Ureter (tissue), 1 donor: ENCODE data around the gene SLCO4A1. TPM values are rescaled to one million over a fixed set of nuclear protein-coding genes. Genes with fewer than 3 reads are reported as not detected.

Source experiments
- DNase-seq: peaks from one replicate; pipeline ENCODE4 v3.0.0-alpha.2; 2020; ENCODE audit warnings: low spot score
- total RNA-seq: library from RNA; stranded (reverse); gene quantifications from one replicate; pipeline ENCODE4 v1.2.4, GENCODE V29; 2023
- donor health status: DM: yes; HTN: yes; CAD: no.

The SLCO4A1 gene
- total RNA-seq, 1 donor from 2014 or later, result 33.2 TPM

- no peak for DNase-seq
Measured at GRCh38 chr20:62700261-62700930, 58.1 kb downstream of the SLCO4A1 start.

GRCh38 chr20:62701161-62702012, 59.1 kb downstream of the SLCO4A1 start:
- DNase-seq, result no peak

DNA sequence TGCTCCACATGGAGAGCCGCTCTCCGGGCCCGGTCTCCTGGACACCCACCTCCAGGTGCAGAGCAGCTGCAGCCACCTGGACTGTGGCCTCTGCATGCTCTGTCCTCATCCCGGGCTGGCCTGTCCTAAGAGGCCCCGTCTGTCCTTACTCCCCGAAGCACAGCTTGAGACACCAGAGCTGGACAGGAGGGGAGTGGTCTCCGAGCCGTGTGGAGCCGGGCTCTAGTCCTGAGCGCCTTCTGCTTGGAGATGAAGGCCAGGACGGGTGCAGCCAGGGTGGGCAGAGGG, 59.7 kb downstream of the SLCO4A1 start:
- DNase-seq, result no peak

GRCh38 chr20:62702895-62703852, 60.9 kb downstream of the SLCO4A1 start:
- DNase-seq, result no peak

DNA sequence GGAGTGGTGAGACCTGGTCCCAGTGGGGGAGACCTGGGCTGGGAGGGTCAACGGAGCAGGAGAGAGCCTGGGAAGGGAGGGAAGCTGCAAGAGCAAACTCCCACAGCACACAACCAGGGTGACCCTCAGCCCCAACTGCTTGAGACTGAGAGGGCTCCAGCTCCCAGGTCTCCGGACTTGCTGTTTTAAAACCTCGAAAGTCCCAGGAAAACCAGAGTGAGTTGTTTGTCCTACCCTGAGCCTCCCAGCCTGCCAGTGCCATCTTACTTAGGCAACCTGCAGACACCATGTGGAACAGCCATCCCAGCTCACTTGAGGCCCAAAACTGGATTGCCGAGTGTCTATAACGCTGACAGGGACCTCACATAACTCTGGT, 61.5 kb downstream of the SLCO4A1 start:
- DNase-seq, result no peak

DNA sequence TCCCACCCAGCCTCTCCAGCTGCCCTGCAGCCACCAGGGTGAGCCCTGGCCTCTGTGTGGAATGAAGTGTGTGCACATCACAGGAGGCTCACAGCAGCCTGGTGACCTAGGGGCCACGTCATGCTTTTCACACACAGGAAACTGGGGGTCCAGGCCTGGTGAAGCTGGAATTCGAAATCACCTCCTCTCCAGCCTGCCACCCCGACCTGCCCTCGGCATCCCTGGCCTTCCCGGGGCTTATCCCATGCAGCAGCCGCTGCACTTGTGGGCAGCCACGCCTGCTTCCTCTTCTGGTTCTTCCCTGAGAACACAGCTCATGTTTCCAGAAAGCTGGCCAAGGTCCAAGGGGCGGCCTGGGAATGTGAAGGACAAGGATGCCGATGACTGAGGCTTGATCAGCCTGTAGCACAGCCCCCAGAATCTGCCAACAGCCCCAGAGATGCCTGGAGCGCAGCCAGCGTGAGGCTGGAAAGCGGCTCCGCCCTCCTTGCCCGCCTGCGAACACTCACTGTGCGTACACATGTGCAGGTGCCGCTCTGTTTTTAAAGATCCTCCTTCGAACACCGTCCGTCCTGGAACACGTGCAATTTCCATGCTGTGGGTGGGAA, 62.1 kb downstream of the SLCO4A1 start:
- DNase-seq, result peak; percentile 74

GRCh38 chr20:62705627-62706026, 63.3 kb downstream of the SLCO4A1 start:
- DNase-seq, result no peak

DNA sequence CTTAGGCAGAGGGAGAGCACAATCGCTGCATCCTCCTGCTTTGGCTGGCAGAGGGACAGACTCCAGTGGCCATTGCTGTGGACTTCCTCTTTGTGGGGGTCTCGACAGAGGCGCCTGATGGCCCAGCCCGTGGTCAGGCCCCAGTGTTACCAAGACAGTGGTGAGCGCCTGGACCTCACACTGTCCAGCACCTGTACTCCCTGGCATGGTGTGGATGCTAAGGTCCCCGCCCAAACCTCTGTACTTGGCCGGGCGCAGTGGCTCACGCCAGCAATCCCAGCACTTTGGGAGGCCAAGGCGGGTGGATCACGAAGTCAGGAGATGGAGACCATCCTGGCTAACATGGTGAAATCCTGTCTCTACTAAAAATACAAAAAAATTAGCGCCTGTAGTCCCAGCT, 64.0 kb downstream of the SLCO4A1 start:
- DNase-seq, result no peak

DNA sequence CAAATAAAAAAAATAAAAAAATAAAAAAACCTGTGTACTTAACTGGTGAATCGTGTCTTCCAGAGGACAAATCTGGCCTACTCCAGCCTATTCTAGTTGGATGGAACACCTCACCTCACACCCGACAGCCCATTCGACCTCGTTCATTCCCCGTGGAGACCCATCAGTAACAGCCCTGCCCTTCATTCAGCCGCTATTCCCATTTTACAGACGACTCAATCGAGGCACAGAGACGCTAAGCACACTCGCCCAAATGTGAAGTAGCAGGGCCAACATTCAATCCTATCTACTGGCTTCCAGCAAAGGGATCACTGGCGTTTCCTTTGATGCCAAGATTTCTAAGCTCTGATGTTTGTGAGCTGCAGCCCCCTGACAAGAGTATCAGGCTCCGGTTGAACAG, 64.6 kb downstream of the SLCO4A1 start:
- DNase-seq, result no peak

- DNase-seq, result no peak
Measured at GRCh38 chr20:62707276-62707920, 65.1 kb downstream of the SLCO4A1 start.

DNA sequence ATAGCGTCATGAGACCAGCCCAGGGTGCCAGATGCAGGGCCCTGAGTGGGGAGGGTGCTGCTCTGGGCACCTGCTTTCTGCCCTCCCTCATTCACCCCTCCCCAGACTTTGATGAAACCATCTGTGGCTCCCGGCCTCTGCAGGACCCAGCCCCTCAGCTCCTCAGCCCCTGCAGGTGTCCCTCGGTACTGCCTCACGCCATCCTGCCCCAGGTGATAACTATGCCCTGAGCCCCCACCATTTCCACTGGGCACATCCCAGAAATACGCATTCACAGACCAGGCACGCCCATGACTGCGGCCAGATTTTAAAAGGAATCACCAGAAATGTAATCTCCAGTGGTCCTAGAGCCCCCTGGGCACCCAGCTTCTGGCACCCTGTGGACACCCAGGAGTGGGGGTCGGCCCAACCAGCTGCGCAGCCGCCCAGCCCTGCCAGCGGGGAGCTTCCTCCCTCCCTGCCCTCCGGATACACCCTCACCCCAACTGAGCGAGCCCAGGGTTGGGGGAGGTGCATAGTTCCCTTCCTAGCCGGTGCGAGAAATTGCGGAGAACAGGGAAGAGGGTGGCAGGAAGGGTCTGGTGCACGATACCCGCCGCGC, 65.7 kb downstream of the SLCO4A1 start:
- no peak for DNase-seq

GRCh38 chr20:62708591-62709536, 66.6 kb downstream of the SLCO4A1 start, which contains the start of gene NTSR1:
Gene NTSR1 (plus strand): TSS chr20:62708836. CDS start chr20:62709208, 372 bp downstream.
- DNase-seq, result no peak

GRCh38 chr20:62709537-62709905, 67.2 kb downstream of the SLCO4A1 start:
- DNase-seq, result no peak

GRCh38 chr20:62710221-62710885, 68.0 kb downstream of the SLCO4A1 start:
- DNase-seq, result no peak

DNA sequence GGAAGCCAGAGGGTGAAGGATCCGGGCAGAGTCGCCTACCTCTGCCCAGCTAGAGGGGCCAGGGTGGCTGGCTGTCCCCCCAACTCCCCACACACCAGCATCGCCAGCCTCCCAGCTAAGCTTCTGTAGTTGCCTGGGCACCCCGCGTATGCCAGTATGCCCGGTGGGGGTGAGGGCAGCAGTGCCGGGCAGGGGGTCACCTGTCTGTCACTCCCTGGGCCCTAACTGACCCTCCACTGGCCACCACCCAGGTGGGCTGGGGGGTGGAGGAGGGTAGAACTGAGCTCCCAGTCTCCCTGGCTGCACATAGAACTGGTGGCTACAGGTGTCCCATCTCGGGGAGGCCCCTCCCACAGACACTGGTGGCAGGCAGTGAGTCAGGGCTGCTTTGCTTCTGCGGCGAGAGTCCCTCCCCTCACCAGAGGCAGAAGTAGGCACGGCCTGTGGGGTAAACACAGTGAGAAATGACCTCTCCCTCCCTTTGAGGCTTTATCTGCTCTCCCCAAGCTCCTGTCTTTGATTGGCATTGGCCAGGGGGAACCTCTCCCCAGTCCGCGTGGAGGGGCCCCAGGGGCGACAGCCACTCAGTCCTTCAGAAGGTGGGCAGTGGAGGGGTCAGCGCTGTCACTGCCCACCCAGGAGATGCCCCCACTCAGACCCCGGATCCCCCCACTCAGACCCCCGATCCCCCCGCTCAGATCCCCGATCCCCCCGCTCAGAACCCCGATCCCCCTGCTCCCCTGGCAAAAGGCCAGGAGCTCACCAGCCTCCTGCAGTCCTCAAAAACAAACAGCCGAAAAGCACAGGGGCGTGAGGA, 68.8 kb downstream of the SLCO4A1 start:
- no peak for DNase-seq

- DNase-seq, result no peak
Measured at GRCh38 chr20:62711703-62712101, 69.4 kb downstream of the SLCO4A1 start.

DNA sequence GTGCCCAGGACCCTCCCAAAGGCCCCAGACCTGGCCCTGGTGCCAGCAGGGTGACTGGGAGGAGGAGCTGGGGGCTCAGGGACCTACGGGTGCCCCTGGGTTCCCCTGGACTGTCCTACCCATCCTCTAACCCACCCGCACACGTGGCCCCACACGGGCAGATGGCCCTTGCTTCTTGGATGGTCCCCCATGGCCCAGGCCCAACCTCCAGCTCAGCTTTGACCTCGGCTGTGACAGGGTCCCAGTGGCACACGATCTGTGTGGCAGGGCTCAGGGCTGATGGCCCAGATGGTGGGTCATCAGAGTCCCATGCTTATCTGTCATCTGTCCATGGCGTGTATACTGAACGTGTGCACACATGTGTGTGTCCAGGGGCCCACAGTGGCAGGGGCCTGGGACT, 70.3 kb downstream of the SLCO4A1 start:
- DNase-seq, result no peak

GRCh38 chr20:62714006-62714405, 71.7 kb downstream of the SLCO4A1 start:
- no peak for DNase-seq
